GM19240 (cell line): ENCODE data around the gene OVOL1.
"Not testable (repeated sequence)": the region's sequence is repeated elsewhere in the genome, so short reads cannot be mapped to it uniquely, and the experiment has no call there.

Experiments used
- DNase-seq: peaks from one replicate; pipeline ENCODE4 v3.0.0; 2011; ENCODE audit warnings: low spot score; ENCODE audit not compliant: insufficient read length

The OVOL1 gene

GRCh38 chr11:65786786-65787636 is at the start of gene OVOL1:
Gene OVOL1, plus strand, starts transcription at chr11:65787063. Its CDS starts 311 bp downstream, at chr11:65787374.
- no peak for DNase-seq

- no peak for DNase-seq
Observed at GRCh38 chr11:65739022-65739421, 47.8 kb upstream of the OVOL1 start.

GRCh38 chr11:65741185-65741584 is 45.7 kb upstream of the OVOL1 start:
- DNase-seq: no peak

GRCh38 chr11:65742353-65742752 is 44.5 kb upstream of the OVOL1 start:
- no peak for DNase-seq

- no peak for DNase-seq
Observed at GRCh38 chr11:65743681-65744025, 43.2 kb upstream of the OVOL1 start.

- no peak for DNase-seq
Observed at GRCh38 chr11:65744026-65744698, 42.7 kb upstream of the OVOL1 start.

GRCh38 chr11:65744699-65745042 is 42.2 kb upstream of the OVOL1 start:
- no peak for DNase-seq

DNA sequence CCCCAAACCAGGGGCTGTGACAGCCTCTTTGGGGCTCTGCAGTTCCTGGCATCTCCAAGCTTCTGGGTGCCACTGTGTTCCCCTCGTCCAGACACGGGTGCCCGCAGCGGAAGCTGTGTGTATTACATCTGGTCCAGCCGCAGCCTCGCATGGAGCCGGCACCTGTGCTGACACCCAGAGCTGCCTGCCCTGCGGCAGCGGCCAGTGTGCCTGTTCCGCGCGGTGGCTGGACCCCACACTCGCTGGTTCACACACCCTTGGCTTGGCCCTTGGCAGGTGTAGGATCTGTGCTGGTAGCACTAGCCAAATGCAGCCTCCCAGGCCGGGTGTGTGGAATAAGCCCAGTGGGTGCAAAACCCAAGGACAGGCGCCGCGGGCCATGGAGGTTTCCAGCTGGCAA is 41.8 kb upstream of the OVOL1 start:
- no peak for DNase-seq

DNA sequence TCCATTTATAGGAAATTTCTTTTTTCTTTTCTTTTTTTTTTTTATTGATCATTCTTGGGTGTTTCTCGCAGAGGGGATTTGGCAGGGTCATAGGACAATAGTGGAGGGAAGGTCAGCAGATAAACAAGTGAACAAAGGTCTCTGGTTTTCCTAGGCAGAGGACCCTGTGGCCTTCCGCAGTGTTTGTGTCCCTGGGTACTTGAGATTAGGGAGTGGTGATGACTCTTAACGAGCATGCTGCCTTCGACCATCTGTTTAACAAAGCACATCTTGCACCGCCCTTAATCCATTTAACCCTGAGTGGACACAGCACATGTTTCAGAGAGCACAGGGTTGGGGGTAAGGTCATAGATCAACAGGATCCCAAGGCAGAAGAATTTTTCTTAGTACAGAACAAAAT is 24.7 kb upstream of the OVOL1 start:
- not testable (repeated sequence) for DNase-seq

- DNase-seq: not testable (repeated sequence)
Observed at GRCh38 chr11:65762816-65763215, 24.0 kb upstream of the OVOL1 start.

- DNase-seq: no peak
Observed at GRCh38 chr11:65764434-65764833, 22.4 kb upstream of the OVOL1 start.

GRCh38 chr11:65766535-65766934 is 20.3 kb upstream of the OVOL1 start:
- DNase-seq: no peak

GRCh38 chr11:65767406-65767805 is 19.5 kb upstream of the OVOL1 start:
- DNase-seq: no peak

DNA sequence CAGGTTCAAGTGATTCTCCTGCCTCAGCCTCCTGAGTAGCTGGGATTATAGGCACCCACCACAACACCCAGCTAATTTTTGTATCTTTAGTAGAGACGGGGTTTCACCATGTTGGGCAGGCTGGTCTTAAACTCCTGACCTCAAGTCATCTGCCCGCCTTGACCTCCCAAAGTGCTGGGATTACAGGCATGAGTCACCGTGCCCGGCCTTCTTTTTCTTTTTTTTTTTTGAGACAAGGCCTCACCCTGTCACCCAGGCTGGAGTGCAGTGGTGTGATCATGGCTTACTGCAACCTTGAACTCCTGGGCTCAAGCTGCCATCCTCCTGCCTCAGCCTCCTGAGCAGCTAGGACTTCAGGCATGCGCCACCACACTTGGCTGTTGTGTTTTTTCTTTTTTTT is 19.1 kb upstream of the OVOL1 start:
- DNase-seq: not testable (repeated sequence)

GRCh38 chr11:65770951-65771567 is 15.8 kb upstream of the OVOL1 start:
- DNase-seq: no peak

DNA sequence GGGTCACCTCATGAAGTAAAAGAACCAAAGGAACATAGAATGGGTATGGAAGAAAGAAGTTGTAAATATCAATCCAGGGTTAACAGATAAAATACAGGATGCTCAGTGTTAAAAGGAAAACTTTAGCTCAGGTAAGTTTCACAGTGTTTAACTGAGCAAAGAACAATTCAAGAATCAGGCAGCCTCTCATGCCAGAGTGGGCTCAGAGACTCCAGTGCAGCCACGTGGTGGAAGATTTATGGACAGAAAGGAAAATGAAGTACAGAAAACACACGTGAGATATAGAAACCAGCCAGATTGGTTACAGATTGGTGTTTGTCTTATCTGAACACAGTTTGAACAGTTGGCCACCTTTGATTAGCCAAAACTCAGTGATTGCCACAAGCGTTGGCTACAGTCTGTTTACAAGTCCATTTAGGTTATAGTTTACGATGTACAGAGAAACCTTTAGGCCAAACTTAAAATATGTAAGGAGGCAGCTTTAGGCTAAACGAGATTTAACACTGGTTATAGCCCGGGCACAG is 15.2 kb upstream of the OVOL1 start:
- no peak for DNase-seq

- DNase-seq: no peak
Observed at GRCh38 chr11:65773784-65774411, 13.0 kb upstream of the OVOL1 start.

- no peak for DNase-seq
Observed at GRCh38 chr11:65774525-65775306, 12.1 kb upstream of the OVOL1 start.

DNA sequence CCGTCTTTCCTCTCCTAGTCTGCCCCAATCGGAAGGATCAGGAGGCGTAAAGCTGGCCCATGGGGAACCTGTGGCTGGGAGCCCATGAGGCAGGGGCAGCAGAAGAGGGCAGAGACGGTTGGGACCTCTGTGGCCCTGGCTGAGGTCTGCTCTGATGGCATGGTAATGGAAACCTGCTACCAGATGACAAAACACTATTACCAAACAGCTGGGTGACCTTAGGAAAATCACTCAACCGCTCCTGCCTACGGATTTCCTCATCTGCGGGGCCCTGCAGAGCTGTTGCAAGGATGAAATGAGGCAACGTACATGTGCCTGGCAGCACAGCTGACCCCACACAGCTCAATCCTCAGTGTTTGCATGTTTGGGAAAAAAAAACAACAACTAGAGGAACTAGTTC is 10.7 kb upstream of the OVOL1 start:
- DNase-seq: no peak

- no peak for DNase-seq
Observed at GRCh38 chr11:65776710-65777141, 10.1 kb upstream of the OVOL1 start.

DNA sequence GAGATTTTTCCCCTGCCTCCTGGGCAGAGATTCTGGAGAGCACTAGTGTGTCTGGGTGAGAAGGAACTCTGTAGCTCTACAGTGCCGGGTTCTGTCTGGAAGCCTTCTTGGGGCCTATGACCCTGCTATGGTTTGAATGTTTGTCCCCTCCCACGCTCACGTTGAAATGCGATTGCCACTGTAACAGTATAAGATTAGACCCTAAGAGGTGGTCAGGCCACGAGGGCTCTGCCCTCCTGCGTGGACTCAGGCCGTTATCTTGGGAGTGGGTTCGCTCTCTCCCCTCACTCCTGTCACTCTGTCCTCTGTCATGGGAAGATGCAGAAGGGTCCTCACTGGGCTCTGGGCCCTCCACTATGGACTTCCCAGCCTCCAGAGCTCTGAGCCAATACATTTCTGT is 9.6 kb upstream of the OVOL1 start:
- no peak for DNase-seq
